HCT116 (cell line): Measurements from ENCODE around the gene TFG. TPM values are rescaled to one million over a fixed set of nuclear protein-coding genes. Genes with fewer than 3 reads are reported as not detected.

Experiments used
- ATAC-seq: fragments of 200-7000 bp; cut with Tn5 transposase; 2 replicates; pipeline ENCODE4 v1.9.1; 2020; ENCODE audit warnings: mild to moderate bottlenecking, moderate library complexity
- BruUV-seq: library from RNA; stranded (reverse); fragments of 400-500 nt; replicated peaks from 2 replicates; lab custom pipeline; 2021; lab: Mats Ljungman, UMichigan
- CTCF ChIA-PET: fragments of 300-600 bp; sonication (Branson Sonifier 250); formaldehyde crosslinking; loops from one replicate; lab custom pipeline; 2021; ENCODE audit warnings: antibody characterized with exemption; lab: Charles Lee
- POLR2A ChIA-PET: fragments of 300-600, 350-600 bp; sonication (Branson Sonifier 250); formaldehyde crosslinking; loops from one replicate; lab custom pipeline; 2021; ENCODE audit warnings: antibody characterized with exemption; lab: Charles Lee
- RAD21 ChIA-PET, 2 experiments: fragments of 300-600 bp; sonication (Branson Sonifier 250); formaldehyde crosslinking; loops; one replicate each; lab custom pipeline; 2023; ENCODE audit warnings: low total read pairs in 2 of 2; ENCODE audit not compliant: uncharacterized antibody in 2 of 2, unreplicated experiment in 2 of 2, low non-redundant PET in 1 of 2; lab: Charles Lee
- DNase-seq: peaks from one replicate; pipeline ENCODE4 v3.0.0-alpha.2; 2010; ENCODE audit warnings: low read depth, low spot score
- H2AFZ ChIP-seq: fragments of 200-600 bp; shearing (Covaris generic), sonication (generic); 2 replicates; pipeline ENCODE4 v1.6.1; 2017; ENCODE audit warnings: low read depth, mixed run types, mixed read lengths, antibody characterized with exemption, low read length; ENCODE audit not compliant: poor library complexity, severe bottlenecking
- H3K27ac ChIP-seq: 2 replicates; pipeline ENCODE4 v1.5.1; 2012; ENCODE audit warnings: low read depth, low read length
- H3K27me3 ChIP-seq: fragments of 200-600 bp; sonication (generic); 2 replicates; pipeline ENCODE4 v1.6.1; 2016; ENCODE audit warnings: mixed run types, low read length, mixed read lengths; ENCODE audit not compliant: insufficient read depth
- H3K36me3 ChIP-seq, 2 experiments: fragments of 200-500 bp in 1 of 2; fragments of 200-600 bp in 1 of 2; sonication (Bioruptor generic) in 1 of 2; sonication (generic) in 1 of 2; 2 replicates each; pipeline versions ENCODE4 v1.5.1 to v1.6.1; 2014 to 2016; ENCODE audit warnings: low read length in 2 of 2, inconsistent platforms in 1 of 2, mixed read lengths in 1 of 2, mixed run types in 1 of 2; ENCODE audit not compliant: insufficient read depth in 2 of 2, control insufficient read depth in 1 of 2
- H3K4me1 ChIP-seq, 2 experiments: fragments of 200-600 bp in 1 of 2; sonication (generic) in 1 of 2; 2 replicates each; pipeline versions ENCODE4 v1.5.1 to v1.6.1; 2012 to 2017; ENCODE audit warnings: low read length in 2 of 2, inconsistent platforms in 1 of 2, mild to moderate bottlenecking in 1 of 2, mixed read lengths in 1 of 2, mixed run types in 1 of 2, moderate library complexity in 1 of 2; ENCODE audit not compliant: insufficient read depth in 2 of 2, control insufficient read depth in 1 of 2
- H3K4me2 ChIP-seq: fragments of 200-600 bp; sonication (generic); 2 replicates; pipeline ENCODE4 v1.6.1; 2017; ENCODE audit warnings: mixed run types, low read length, mixed read lengths
- H3K4me3 ChIP-seq, 2 experiments: fragments of 200-600 bp in 1 of 2; sonication (generic) in 1 of 2; replicated peaks in 1 of 2; 2 replicates each; pipeline ENCODE4 v1.5.1; 2011 to 2016; ENCODE audit warnings: low read length in 2 of 2, control low read depth in 1 of 2, low read depth in 1 of 2, mild to moderate bottlenecking in 1 of 2, mixed read lengths in 1 of 2, mixed run types in 1 of 2
- H3K79me2 ChIP-seq: fragments of 200-600 bp; sonication (generic); 2 replicates; pipeline ENCODE4 v1.6.1; 2017; ENCODE audit warnings: mild to moderate bottlenecking, mixed run types, low read length, moderate library complexity, mixed read lengths; ENCODE audit not compliant: insufficient read depth
- H3K9ac ChIP-seq: fragments of 200-600 bp; sonication (generic); 2 replicates; pipeline ENCODE4 v1.6.1; 2016; ENCODE audit warnings: low read length, mixed read lengths
- H3K9me2 ChIP-seq: fragments of 200-600 bp; sonication (generic), shearing (Covaris generic); 2 replicates; pipeline ENCODE4 v1.6.1; 2017; ENCODE audit warnings: mixed run types, mild to moderate bottlenecking, moderate library complexity; ENCODE audit not compliant: insufficient read depth
- H3K9me3 ChIP-seq, 2 experiments: fragments of 200-500 bp in 1 of 2; fragments of 200-600 bp in 1 of 2; sonication (Bioruptor generic) in 1 of 2; sonication (generic) in 1 of 2; 2 replicates each; pipeline ENCODE4 v1.6.1; 2014 to 2017; ENCODE audit warnings: low read length in 2 of 2, mixed read lengths in 2 of 2, inconsistent platforms in 1 of 2, low read depth in 1 of 2, mild to moderate bottlenecking in 1 of 2, mixed run types in 1 of 2, moderate library complexity in 1 of 2; ENCODE audit not compliant: control insufficient read depth in 1 of 2, insufficient read depth in 1 of 2
- H4K20me1 ChIP-seq: fragments of 200-600 bp; sonication (generic), shearing (Covaris generic); 2 replicates; pipeline ENCODE4 v1.6.1; 2017; ENCODE audit warnings: mixed run types, mild to moderate bottlenecking, moderate library complexity; ENCODE audit not compliant: insufficient read depth
- ATF3 ChIP-seq: IDR thresholded peaks from 2 replicates; pipeline ENCODE4 v1.6.1; 2012
- CBX3 ChIP-seq: IDR thresholded peaks from 2 replicates; pipeline ENCODE4 v1.6.1; 2012; ENCODE audit warnings: low read depth
- CEBPB ChIP-seq: IDR thresholded peaks from 2 replicates; pipeline ENCODE4 v1.6.1; 2012; ENCODE audit warnings: low read depth
- CTCF ChIP-seq, 3 experiments: fragments of 200-600 bp in 1 of 3; sonication (generic) in 1 of 3; IDR thresholded peaks in 2 of 3; conservative IDR thresholded peaks in 1 of 3; 2 replicates each; pipeline ENCODE4 v1.5.1; 2012 to 2017; ENCODE audit warnings: low read depth in 2 of 3, low read length in 2 of 3, antibody characterized with exemption in 1 of 3, borderline replicate concordance in 1 of 3, control low read depth in 1 of 3, mild to moderate bottlenecking in 1 of 3, mixed read lengths in 1 of 3, mixed run types in 1 of 3, moderate library complexity in 1 of 3; ENCODE audit not compliant: insufficient read depth in 1 of 3
- EGR1 ChIP-seq: IDR thresholded peaks from 2 replicates; pipeline ENCODE4 v1.6.1; 2012; ENCODE audit warnings: low read depth
- ELF1 ChIP-seq: IDR thresholded peaks from 2 replicates; pipeline ENCODE4 v1.6.1; 2012; ENCODE audit warnings: low read depth, borderline replicate concordance
- EZH2 ChIP-seq: fragments of 200-600 bp; sonication (generic); IDR thresholded peaks from 2 replicates; pipeline ENCODE4 v1.6.1; 2017; ENCODE audit warnings: antibody characterized with exemption, mixed run types
- EZH2phosphoT487 ChIP-seq: fragments of 200-600 bp; IDR thresholded peaks from 2 replicates; pipeline ENCODE4 v1.6.1; 2018; ENCODE audit warnings: antibody characterized with exemption, borderline replicate concordance
- JUND ChIP-seq: IDR thresholded peaks from 2 replicates; pipeline ENCODE4 v1.6.1; 2012
- MAX ChIP-seq: IDR thresholded peaks from 2 replicates; pipeline ENCODE4 v1.6.1; 2012
- POLR2A ChIP-seq: IDR thresholded peaks from 2 replicates; pipeline ENCODE4 v1.7.0; 2011; ENCODE audit warnings: borderline replicate concordance; ENCODE audit not compliant: insufficient read depth, insufficient read length; ENCODE audit errors: extremely low read depth
- RAD21 ChIP-seq: IDR thresholded peaks from 2 replicates; pipeline ENCODE4 v1.6.1; 2012; ENCODE audit warnings: low read depth, mild to moderate bottlenecking
- SIN3A ChIP-seq: IDR thresholded peaks from 2 replicates; pipeline ENCODE4 v1.6.1; 2012; ENCODE audit warnings: low read depth
- SP1 ChIP-seq: IDR thresholded peaks from 2 replicates; pipeline ENCODE4 v1.6.1; 2012; ENCODE audit warnings: low read depth
- SRF ChIP-seq: IDR thresholded peaks from 2 replicates; pipeline ENCODE4 v1.6.1; 2012; ENCODE audit warnings: low read depth
- TCF7L2 ChIP-seq: IDR thresholded peaks from 2 replicates; pipeline ENCODE4 v1.7.0; 2011; ENCODE audit warnings: borderline replicate concordance, inconsistent platforms; ENCODE audit not compliant: insufficient read depth, insufficient read length; ENCODE audit errors: extremely low read depth
- ZBTB33 ChIP-seq: IDR thresholded peaks from 2 replicates; pipeline ENCODE4 v1.6.1; 2011; ENCODE audit warnings: mild to moderate bottlenecking, low read length, moderate library complexity; ENCODE audit not compliant: insufficient replicate concordance; ENCODE audit errors: extremely low read depth
- ZFX ChIP-seq: fragments of 450-650 bp; IDR thresholded peaks from 2 replicates; pipeline ENCODE4 v1.6.1; 2017
- ZNF274 ChIP-seq: fragments of 200-500 bp; sonication (Bioruptor generic); IDR thresholded peaks from 2 replicates; pipeline ENCODE4 v1.6.1; 2014; ENCODE audit warnings: mild to moderate bottlenecking, low read depth, low read length, inconsistent platforms
- intact Hi-C: fragments of 100-400 bp; cut with micrococcal nuclease; formaldehyde crosslinking; loops from 2 replicates; pipeline ENCODE4 v1.10.0; 2022
- total RNA-seq: library from RNA; stranded (reverse); gene quantifications from one replicate; pipeline ENCODE4 v1.2.1, GENCODE V29; 2021; ENCODE audit not compliant: unreplicated experiment

TFG gene
- total RNA-seq, 1 experiment from 2014 or later: 99.1 TPM

- no peak overlapping the region for H2AFZ ChIP-seq
- no peaks in the 10 kb centered on the region for H3K27me3 ChIP-seq
- ChIA-PET POLR2A (no interaction called here), RAD21 (interaction anchor here (0.9 to 1.6 kb wide), 2 partner anchors 142 to 315 kb away, joined by 3 read pairs; no protein-coding TSS in a partner anchor), CTCF (interaction anchor here (0.7 to 1.1 kb wide), 2 partner anchors 174 to 315 kb away, joined by 3 to 6 read pairs; no protein-coding TSS in a partner anchor)
- no peaks in the 10 kb centered on the region for H3K9me3 ChIP-seq
- DNase-seq (no peak), ATAC-seq (no peak)
- no peak overlapping the region for H3K4me3 ChIP-seq
- no peaks in the 10 kb centered on the region for H3K79me2 ChIP-seq
- intact Hi-C loops: no loop called here
- TF ChIP-seq EZH2phosphoT487 (no peak), EGR1 (no peak), JUND (no peak), CTCF (IDR thresholded peaks at IDR 0.05 in 2 of 3, conservative IDR thresholded peaks at IDR 0.05 in 1 of 3; ENCODE audit: borderline replicate concordance in 1 of 3, insufficient read depth in 1 of 3, low read depth in 2 of 3, low read length in 2 of 3) (no peak), ZBTB33 (no peak), POLR2A (no peak), MAX (no peak), ELF1 (no peak), RAD21 (no peak), SRF (no peak), TCF7L2 (no peak), ZFX (no peak), ZNF274 (no peak), ATF3 (no peak), CEBPB (no peak), SP1 (no peak), CBX3 (no peak), SIN3A (no peak), EZH2 (no peak)
- no peak overlapping the region for H3K4me2 ChIP-seq
- H3K27ac ChIP-seq: no peak overlapping the region
- no peak overlapping the region for H3K9ac ChIP-seq
- no peaks in the 10 kb centered on the region for H3K4me1 ChIP-seq
- no peaks in the 10 kb centered on the region for H3K36me3 ChIP-seq
- no TSS peak for BruUV-seq
- no peaks in the 10 kb centered on the region for H4K20me1 ChIP-seq
- H3K9me2 ChIP-seq: no peaks in the 10 kb centered on the region
Observed at GRCh38 chr3:100777271-100777670, 68.0 kb downstream of the TFG start.
